GM19193 (cell line): Measurements from ENCODE around the gene WNT7A.

ENCODE experiments used
- POLR2A ChIP-seq: IDR thresholded peaks from 4 replicates; pipeline ENCODE4 v1.6.1; 2011; ENCODE audit not compliant: insufficient read depth, insufficient read length; ENCODE audit errors: extremely low read depth

Gene WNT7A

DNA sequence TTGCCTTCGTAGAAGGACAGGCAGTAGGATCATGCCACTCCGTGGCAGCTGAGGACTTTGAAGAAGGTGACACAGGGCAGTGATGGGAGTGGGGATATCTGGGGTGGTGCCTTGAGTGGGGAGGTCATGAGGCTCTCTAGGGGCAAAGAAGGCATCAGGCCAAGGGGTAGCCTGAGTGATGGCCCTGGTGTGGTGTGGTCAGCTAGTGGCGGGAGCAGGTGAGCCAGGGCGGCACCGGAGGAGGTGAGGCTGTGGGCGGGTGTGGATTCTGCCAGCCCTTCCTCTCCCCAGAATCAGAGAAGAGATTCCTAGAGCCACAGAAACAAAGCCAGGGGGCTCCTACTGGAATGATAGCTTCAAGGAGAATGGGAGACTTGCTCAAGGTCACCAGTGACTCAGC is 18.4 kb downstream of the WNT7A start:
- TF ChIP-seq POLR2A, result no peak

DNA sequence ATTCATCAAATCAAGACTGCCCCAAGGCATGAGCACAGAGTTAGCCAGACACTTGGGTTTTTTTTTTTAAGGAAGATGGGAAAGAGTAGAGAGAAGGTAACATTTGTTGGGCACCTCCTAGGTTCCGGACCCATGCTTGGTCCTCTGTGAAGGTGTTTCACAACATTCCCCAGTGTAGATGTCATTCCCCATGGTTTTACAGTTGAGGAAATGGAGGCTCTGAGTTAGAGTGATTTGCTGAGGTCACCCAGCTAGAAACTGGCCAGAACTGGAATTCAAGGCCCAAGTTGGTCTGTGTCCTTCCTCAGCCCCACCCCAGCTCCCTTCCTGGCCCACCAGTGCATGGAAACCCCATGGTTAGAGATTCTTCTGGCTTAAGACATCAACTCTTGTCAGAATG is 19.9 kb downstream of the WNT7A start:
- no peak for TF ChIP-seq POLR2A

DNA sequence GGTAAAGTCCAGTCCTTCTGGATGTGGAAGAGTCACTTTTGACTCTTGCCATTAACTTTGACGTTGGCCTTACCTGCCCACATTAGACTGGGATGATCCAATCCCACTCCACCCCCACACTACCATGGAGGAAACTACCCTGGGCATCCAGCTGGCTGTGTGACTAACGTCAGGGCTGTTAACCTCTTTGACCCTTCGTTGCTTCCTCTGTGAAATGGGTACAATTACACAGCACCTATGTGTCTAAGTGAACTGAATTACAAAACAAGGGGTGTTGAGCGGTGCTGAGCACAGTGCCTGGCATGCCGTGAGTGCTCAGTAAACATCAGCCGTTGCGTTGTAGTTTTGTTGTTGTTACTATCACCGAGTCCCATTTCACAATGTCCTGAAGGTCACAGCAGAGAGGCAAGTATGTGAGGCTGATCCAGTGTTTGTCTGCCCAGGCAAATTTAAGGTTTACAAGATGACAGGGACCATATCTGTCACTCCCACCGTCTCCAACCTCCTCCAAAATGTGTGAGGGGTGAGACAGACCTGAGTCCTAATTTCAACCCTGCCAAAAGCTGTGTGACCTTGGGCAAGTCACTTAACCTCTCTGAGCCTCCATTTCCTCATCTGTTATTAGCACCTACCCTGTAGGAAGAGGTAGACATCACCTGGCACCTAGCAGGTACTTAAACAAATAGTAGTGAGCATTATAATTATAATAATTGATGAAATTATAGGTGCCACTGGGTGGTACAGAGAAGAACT is 20.9 kb downstream of the WNT7A start:
- no peak for TF ChIP-seq POLR2A

DNA sequence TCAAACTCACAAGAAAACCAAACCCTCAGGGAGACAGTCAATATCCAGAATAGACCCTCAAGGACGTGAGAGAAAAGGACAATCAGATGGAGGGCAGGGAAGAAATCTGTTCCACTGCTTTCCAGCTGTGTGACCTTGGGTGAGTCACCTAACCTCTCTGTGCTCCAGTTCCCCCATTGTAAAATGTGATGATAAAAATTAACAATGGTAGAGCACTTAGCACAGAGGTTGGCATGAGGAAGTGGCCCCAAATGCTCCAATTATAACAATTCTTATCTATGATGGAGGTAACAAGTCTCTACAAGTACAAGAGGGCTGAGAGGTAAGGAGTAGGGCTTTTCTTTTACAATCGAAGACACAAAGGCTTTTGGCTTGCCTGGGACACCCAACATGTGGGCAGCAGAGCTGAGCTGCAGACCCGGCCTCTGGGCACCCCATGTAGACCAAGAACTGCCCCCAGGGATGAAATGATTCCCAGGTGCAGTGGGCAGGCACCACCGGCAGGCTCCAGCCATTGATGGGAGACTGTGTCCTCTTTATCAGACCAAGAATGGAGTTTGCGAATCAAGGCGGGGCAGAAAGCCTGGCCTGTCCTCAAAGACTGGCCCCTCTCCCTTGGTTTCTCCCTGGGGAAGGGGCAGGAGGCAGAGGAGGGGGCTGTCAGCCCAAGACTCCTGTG is 22.0 kb downstream of the WNT7A start:
- TF ChIP-seq POLR2A, result no peak

DNA sequence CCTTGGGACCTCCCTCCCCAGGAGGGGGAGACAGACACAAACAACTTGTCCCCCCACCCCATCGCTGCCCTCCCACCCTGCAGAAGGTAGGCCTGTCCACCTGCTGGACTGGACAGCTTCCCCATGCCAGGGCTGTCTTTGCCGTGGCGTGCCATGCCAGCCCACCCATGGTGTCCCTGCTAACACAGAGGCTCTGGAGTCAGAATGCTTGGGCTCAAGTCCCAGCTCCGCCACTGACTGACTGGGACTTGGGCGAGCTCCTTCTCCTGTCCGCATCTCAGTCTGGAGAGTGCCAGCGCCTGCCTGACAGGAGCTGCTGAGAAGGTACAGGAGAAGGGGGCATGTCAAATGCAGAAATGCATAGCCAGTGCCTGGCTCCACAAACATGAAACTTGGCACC is 23.9 kb downstream of the WNT7A start:
- TF ChIP-seq POLR2A, result no peak

DNA sequence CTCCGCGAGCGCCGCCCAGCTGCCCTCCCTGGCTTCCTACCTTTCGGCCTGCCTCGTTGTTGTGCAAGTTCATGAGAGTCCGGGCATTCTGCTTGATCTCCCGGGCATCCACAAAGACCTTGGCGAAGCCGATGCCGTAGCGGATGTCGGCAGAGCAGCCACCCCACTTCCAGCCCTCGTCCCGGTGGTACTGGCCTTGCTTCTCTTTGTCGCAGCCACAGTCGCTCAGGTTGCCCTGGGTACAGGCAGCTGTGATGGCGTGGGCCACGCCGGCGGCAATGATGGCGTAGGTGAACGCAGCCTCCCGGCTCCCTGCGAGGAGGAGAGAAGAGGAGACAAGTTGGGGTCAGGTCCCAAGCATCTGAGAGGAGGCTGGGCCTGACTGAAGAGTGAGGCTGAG is 25.4 kb downstream of the WNT7A start:
- no peak for TF ChIP-seq POLR2A

DNA sequence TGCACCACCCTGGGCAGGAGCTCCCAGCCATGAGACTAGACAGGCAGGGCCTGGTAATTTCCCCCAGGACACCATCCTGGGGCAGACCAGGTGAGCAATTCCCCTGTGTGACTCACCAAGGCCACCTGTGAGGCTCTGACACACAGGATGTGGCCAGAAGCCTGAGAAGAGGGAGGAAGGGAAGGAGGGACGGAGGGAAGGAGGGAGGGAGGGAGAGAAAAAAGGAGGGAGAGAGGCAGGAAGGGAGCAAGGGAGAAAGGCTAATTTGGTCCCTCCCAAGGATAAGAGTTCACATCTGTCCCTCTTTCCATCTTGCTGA is 25.9 kb downstream of the WNT7A start:
- TF ChIP-seq POLR2A, result no peak

DNA sequence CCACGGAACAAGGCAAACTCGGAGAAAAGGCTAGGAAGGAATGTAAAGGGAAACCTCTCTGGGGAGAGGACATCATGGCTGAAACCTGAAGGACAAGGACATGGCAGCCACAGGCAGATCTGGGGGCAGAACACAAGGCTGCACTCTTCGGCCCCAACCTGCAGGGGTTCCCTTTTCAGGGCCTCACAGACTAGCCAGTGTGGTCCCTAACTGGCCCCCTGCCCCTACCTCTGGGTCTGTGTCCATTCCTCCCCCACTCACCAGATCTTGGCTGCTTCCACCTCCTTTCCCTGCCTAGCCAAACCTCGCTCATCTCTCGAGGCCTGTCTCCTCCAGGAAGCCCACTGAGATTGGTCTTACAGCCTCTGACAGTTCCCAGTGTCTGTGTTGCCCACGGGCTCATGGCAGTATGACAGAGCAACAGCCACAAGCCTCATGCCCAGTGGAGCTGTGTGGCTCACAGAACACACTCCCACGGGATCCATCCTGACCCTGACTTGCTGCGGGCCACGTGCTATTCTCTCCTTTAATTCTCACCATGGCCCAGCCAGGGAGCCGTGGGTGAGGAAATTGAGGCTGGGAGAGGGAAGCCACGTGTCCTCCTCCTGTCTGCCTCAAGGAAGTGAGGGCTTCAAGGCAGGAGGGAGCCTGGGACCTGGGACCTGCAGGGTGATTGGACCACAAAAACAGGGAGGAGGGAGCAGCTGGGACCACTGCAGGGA is 26.5 kb downstream of the WNT7A start:
- TF ChIP-seq POLR2A, result no peak

DNA sequence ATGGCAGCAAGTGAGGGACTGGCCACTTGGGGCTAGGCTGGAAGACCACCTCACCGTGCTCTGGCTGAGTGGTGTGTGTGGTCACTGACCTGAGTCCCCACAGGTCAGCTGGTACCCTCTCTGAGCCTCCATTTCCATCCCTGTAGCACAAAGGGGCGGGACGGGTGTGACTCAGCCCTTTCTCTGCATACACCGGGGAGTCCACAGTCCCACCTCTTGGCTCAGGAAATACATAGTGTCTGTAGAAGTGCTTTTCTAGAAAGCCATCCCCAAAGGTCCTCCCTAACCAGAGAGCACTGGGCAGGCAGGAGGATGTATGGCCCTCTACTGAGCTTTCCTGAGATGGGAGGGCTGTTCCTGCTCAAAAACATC is 27.2 kb downstream of the WNT7A start:
- TF ChIP-seq POLR2A, result no peak

DNA sequence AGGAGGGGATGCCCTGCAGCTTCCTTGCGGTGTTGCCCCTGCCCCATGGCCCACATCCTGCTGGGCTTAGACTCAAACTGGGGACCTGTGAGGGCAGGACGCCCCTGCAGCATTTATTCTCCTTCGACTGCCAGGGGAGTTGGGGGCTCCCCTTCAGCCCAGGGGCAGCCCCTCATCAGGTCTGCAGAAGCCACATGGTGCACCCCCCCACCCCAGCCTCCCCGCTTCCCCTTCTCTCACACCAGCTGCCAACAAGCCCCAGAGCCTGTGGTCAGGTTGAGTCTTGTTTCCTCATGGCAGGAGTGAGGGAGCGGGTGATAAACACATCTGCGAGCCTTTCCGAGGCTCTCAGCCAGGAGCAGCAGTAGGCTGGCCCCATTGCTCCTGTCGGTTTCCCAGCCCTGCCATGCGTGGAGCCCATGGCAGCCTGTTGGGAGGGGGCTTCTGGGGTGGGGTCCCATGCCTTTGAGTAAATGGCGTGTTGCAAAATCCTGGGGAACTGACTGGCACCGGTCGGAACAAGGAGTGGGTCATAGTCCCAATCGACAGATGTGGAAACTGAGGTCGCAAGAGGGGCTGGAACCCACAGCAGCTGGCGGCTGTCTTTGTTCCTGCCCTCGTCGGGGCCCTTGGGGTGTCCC is 27.8 kb downstream of the WNT7A start:
- no peak for TF ChIP-seq POLR2A

DNA sequence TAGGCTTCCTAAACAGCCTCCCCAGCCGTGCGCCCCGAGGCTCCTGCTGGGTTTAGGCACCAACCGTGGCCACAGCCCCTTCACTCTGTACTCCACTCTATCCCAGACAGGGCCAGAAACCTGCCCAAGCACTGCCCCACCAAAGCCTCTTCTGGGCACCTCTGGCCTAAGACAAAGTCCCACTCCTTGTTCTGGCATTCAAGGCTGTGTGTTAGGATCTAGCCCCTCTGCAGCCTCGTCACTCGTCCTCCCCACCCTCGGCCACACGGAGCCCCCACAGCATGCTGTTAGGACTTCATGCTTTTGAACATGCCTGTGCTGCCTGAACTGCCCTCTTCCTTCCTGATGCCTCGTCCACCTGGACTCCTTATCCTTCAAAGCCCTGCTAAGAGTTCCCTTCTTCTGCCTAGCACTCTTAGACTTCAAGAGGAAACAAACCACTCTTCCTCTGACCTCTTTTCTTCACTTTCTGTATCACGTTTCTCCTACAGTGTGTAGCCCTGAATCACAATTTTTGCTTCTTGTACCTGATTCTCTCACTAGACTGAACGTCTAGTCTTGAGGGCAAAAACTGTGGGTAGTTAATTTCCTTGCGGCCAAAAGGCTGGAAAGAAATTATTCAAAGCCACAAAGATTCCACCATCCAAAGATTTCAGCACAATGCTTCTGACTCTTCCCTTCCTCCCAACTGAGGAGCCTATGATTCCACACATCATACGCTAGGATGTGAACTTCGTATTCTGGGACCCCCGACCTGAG is 28.6 kb downstream of the WNT7A start:
- no peak for TF ChIP-seq POLR2A

DNA sequence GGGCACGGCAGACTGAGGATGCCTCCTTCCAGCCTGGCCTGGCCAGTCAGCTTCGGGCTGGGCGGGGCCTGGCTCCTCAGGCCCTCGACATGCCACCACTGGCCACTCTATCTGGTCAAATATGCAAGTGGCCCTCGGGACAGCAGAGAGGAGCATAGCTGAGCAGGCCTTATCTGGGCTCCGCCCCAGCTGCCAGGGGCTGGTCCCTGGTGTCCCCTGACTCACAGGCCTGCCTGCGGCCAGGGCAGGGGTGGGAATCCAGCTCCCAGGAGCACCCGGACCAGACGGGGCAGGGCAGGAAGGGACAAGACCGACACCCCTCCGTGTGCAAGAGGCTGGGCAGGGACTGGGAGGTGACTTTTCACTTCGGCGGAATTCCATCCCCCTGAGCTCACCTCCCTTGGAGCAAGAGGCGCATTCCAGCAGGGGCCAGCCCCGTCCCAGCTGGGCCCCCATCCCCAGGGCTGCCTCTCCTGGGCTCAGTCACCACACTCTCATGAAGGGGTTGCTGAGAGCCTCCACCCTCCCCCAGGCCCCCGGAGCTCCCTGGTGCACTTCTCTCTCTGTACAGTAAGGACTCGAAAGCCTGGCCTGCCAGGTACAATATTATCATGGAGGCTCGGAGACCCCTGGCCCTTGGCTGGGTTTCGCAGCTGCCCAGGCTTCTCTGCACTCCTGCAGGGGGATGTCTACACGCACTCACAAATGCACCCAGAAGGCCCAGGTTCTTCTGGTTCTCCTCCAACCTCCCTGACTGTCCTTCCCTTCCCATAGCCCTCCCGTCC is 29.5 kb downstream of the WNT7A start:
- no peak for TF ChIP-seq POLR2A

DNA sequence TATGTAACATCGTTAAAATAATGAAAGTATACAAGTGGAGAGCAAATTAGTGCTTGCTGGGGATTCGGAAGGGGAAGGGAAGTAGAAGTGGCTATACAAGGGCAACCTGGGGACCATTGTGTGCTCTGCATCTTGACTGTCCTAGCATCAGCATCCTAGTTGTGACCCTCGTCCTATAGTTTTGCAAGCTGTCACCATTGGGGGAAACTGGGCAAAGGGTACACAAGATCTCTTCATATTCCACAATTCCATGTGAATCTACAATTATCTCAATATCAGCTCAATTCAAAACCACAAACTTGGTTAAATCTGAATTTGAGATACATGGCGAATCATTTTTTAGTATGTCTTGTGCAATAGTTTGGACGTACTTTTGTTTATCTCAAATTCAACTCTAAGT is 30.9 kb downstream of the WNT7A start:
- no peak for TF ChIP-seq POLR2A
